Endothelial cell of umbilical vein (primary cell): Measurements from ENCODE around the gene MFAP2. TPM values are rescaled to one million over a fixed set of nuclear protein-coding genes. Genes with fewer than 3 reads are reported as not detected.

Source experiments
- BruUV-seq: library from RNA; stranded (reverse); fragments of 400-500 nt; replicated peaks from 2 replicates; lab custom pipeline; 2021; lab: Mats Ljungman, UMichigan
- CTCF ChIA-PET: fragments of 300-600, 350-600 bp; sonication (Branson Sonifier 250); formaldehyde crosslinking; loops from one replicate; lab custom pipeline; 2021; ENCODE audit warnings: antibody characterized with exemption, inconsistent platforms; lab: Charles Lee
- POLR2A ChIA-PET: fragments of 300-600, 350-600 bp; sonication (Branson Sonifier 250); formaldehyde crosslinking; loops from one replicate; lab custom pipeline; 2021; ENCODE audit warnings: antibody characterized with exemption, inconsistent platforms; lab: Charles Lee
- DNase-seq: peaks from one replicate; pipeline ENCODE4 v3.0.0-alpha.2; 2011; ENCODE audit warnings: low read depth, low spot score
- FAIRE-seq: peaks from 2 replicates; lab custom pipeline; 2011; peaks lifted over from hg19 to GRCh38; lab: Jason Lieb, UNC
- H2AFZ ChIP-seq: 2 replicates; pipeline ENCODE4 v1.6.0; 2012; ENCODE audit warnings: low read depth, low read length, control low read depth, inconsistent platforms
- H3K27ac ChIP-seq: 2 replicates; pipeline ENCODE4 v1.5.1; 2011; ENCODE audit warnings: low read depth, mild to moderate bottlenecking, control low read depth, low read length, moderate library complexity; ENCODE audit not compliant: insufficient read depth
- H3K27me3 ChIP-seq, 2 experiments: 2 replicates each; pipeline versions ENCODE4 v1.6.0 to v1.6.1; 2011; ENCODE audit warnings: low read length in 2 of 2, mixed read lengths in 1 of 2; ENCODE audit not compliant: control insufficient read depth in 2 of 2, insufficient read depth in 2 of 2
- H3K36me3 ChIP-seq, 2 experiments: 2 replicates in 1 of 2; 3 replicates in 1 of 2; pipeline ENCODE4 v1.5.1; 2011; ENCODE audit warnings: low read length in 2 of 2, mild to moderate bottlenecking in 1 of 2, moderate library complexity in 1 of 2; ENCODE audit not compliant: control insufficient read depth in 2 of 2, insufficient read depth in 2 of 2; ENCODE audit errors: extremely low read depth in 1 of 2
- H3K4me1 ChIP-seq: 3 replicates; pipeline ENCODE4 v1.5.1; 2011; ENCODE audit warnings: mild to moderate bottlenecking, low read length; ENCODE audit not compliant: control insufficient read depth, insufficient read depth; ENCODE audit errors: extremely low read depth
- H3K4me2 ChIP-seq: 2 replicates; pipeline ENCODE4 v1.6.1; 2011; ENCODE audit warnings: low read length, control low read depth, mixed read lengths; ENCODE audit not compliant: insufficient read depth
- H3K4me3 ChIP-seq, 3 experiments: fragments of 200-600 bp in 1 of 3; sonication (generic), shearing (Covaris generic) in 1 of 3; replicated peaks in 1 of 3; 2 replicates each; pipeline ENCODE4 v1.5.1; 2011 to 2016; ENCODE audit warnings: control low read depth in 3 of 3, low read length in 3 of 3, mild to moderate bottlenecking in 2 of 3, inconsistent platforms in 1 of 3, low read depth in 1 of 3, moderate library complexity in 1 of 3; ENCODE audit not compliant: insufficient read depth in 1 of 3
- H3K79me2 ChIP-seq: 2 replicates; pipeline ENCODE4 v1.6.0; 2012; ENCODE audit warnings: low read length, inconsistent platforms; ENCODE audit not compliant: control insufficient read depth, insufficient read depth
- H3K9ac ChIP-seq: replicated peaks from 2 replicates; pipeline ENCODE3; 2011; ENCODE audit warnings: low read length, control low read depth; ENCODE audit not compliant: insufficient read depth; ENCODE audit errors: extremely low read depth
- H3K9me1 ChIP-seq: replicated peaks from 3 replicates; pipeline ENCODE4 v1.6.0; 2011; ENCODE audit warnings: mild to moderate bottlenecking, low read length; ENCODE audit not compliant: control insufficient read depth, insufficient read depth; ENCODE audit errors: extremely low read depth
- H3K9me3 ChIP-seq: replicated peaks from 2 replicates; pipeline ENCODE4 v1.5.1; 2012; ENCODE audit warnings: low read length, inconsistent platforms; ENCODE audit not compliant: control insufficient read depth, insufficient read depth
- H4K20me1 ChIP-seq: replicated peaks from 2 replicates; pipeline ENCODE3; 2011; ENCODE audit warnings: mild to moderate bottlenecking, low read length; ENCODE audit not compliant: control insufficient read depth, insufficient read depth; ENCODE audit errors: extremely low read depth
- CTCF ChIP-seq, 2 donors: IDR thresholded peaks; 1 replicate in 1 of 2; 2 replicates in 1 of 2; pipeline ENCODE4 v1.5.1; 2011; ENCODE audit warnings: low read length in 2 of 2, mild to moderate bottlenecking in 2 of 2, moderate library complexity in 2 of 2, control low read depth in 1 of 2, inconsistent platforms in 1 of 2, low read depth in 1 of 2; ENCODE audit not compliant: insufficient read depth in 1 of 2; ENCODE audit errors: extremely low read depth in 1 of 2
- EZH2 ChIP-seq: IDR thresholded peaks from 2 replicates; pipeline ENCODE4 v1.6.1; 2012; ENCODE audit warnings: borderline replicate concordance, low read depth, mild to moderate bottlenecking, moderate library complexity, low read length, inconsistent platforms; ENCODE audit not compliant: severe bottlenecking
- FOS ChIP-seq: IDR thresholded peaks from 2 replicates; pipeline ENCODE4 v1.6.1; 2011; ENCODE audit warnings: mild to moderate bottlenecking, low read length, moderate library complexity, borderline replicate concordance; ENCODE audit not compliant: insufficient read depth
- GATA2 ChIP-seq: IDR thresholded peaks from 2 replicates; pipeline ENCODE4 v1.7.0; 2011; ENCODE audit warnings: low read depth, mild to moderate bottlenecking, moderate library complexity, mixed read lengths, low read length; ENCODE audit not compliant: insufficient read length, insufficient read depth
- JUN ChIP-seq: IDR thresholded peaks from 2 replicates; pipeline ENCODE4 v1.6.1; 2011; ENCODE audit warnings: borderline replicate concordance, low read depth; ENCODE audit not compliant: insufficient read length, insufficient read depth
- MAX ChIP-seq: IDR thresholded peaks from 2 replicates; pipeline ENCODE4 v1.6.1; 2011; ENCODE audit not compliant: insufficient read depth, insufficient read length
- MYC ChIP-seq: IDR thresholded peaks from one replicate; pipeline ENCODE4 v1.6.1; 2011; ENCODE audit warnings: mild to moderate bottlenecking, low read depth, low read length
- POLR2A ChIP-seq: IDR thresholded peaks from 2 replicates; pipeline ENCODE4 v1.6.1; 2012; ENCODE audit warnings: low read depth, mild to moderate bottlenecking, control low read depth, low read length
- POLR2AphosphoS5 ChIP-seq: IDR thresholded peaks from 2 replicates; pipeline ENCODE4 v1.6.1; 2012; ENCODE audit warnings: low read depth, mild to moderate bottlenecking, control low read depth, low read length, moderate library complexity; ENCODE audit not compliant: insufficient read depth
- dilution Hi-C: fragments of 300-500 bp; cut with MboI; formaldehyde crosslinking; loops from one replicate; pipeline ENCODE4 v1.15.0; 2019; ENCODE audit warnings: low sequenced_read_pairs; ENCODE audit not compliant: extremely low pct_ligation_motif_present
- intact Hi-C: fragments of 100-400 bp; cut with micrococcal nuclease; formaldehyde crosslinking; loops from one replicate; pipeline ENCODE4 v1.10.0; 2022
- polyA plus RNA-seq, 4 experiments: library from polyadenylated mRNA; depleted of rRNA in 3 of 4; stranded (reverse) in 3 of 4; unstranded in 1 of 4; fragments of >200 nt; gene quantifications; 2 replicates each; pipeline versions ENCODE4 v1.2.1 to v1.2.3, GENCODE V29; 2011 to 2012; ENCODE audit warnings: missing spikeins in 1 of 4
- total RNA-seq: library from RNA; stranded (reverse); gene quantifications from 2 replicates; pipeline ENCODE4 v1.2.3, GENCODE V29; 2021

The MFAP2 gene
- total and polyA plus RNA-seq, 2 donors (not counting 3 experiments of a cell fraction or from before 2014, with no cell fraction given): 37.9 to 138 TPM

GRCh38 chr1:17011439-17012307, 31.3 kb upstream of the MFAP2 start, which contains the start of gene ATP13A2:
ATP13A2 (minus strand) TSS chr1:17011928; CDS start chr1:17011738, 190 bp downstream.
- Histone ChIP-seq H3K9ac (peak within 1 kb of the TSS; percentile 26), H3K4me1 (peaks cover 24% of the 10 kb centered on the region), H3K9me3 (no peaks in the 10 kb centered on the region), H3K79me2 (no peaks in the 10 kb centered on the region), H3K27me3 (no peaks in the 10 kb centered on the region), H3K36me3 (no peaks in the 10 kb centered on the region), H3K4me2 (peak within 1 kb of the TSS; percentile 66), H3K9me1 (no peaks in the 10 kb centered on the region), H2AFZ (peak within 1 kb of the TSS; percentile 94), H3K27ac (no peak within 1 kb of the TSS), H3K4me3 (peak within 1 kb of the TSS; percentile 20 to 62 (median 59)), H4K20me1 (no peaks in the 10 kb centered on the region)
- CTCF ChIA-PET: no interaction called here
- BruUV-seq: no TSS peak
- peak; percentile 72 for FAIRE-seq
- POLR2A ChIA-PET: no interaction called here
- dilution Hi-C loops: no loop called here
- intact Hi-C loops: loop anchor here (1.0 to 2.0 kb wide), 3 partner anchors 27 to 61 kb away; no protein-coding TSS in a partner anchor
- DNase-seq: peak; percentile 75
- no peak for TF ChIP-seq MYC
- TF ChIP-seq JUN: no peak
- peak; percentile 64 for TF ChIP-seq POLR2AphosphoS5

- no TSS peak for BruUV-seq
- Histone ChIP-seq H3K27ac (no peak overlapping the region), H3K27me3 (no peaks in the 10 kb centered on the region), H3K9me3 (no peaks in the 10 kb centered on the region), H3K4me1 (peaks cover 20% of the 10 kb centered on the region), H3K79me2 (no peaks in the 10 kb centered on the region), H3K9ac (peak overlapping the region; percentile 26), H3K4me2 (peak overlapping the region; percentile 18), H3K36me3 (no peaks in the 10 kb centered on the region), H4K20me1 (no peaks in the 10 kb centered on the region), H3K4me3 (peak overlapping the region; percentile 20 to 62 (median 59)), H2AFZ (peak overlapping the region; percentile 74), H3K9me1 (no peaks in the 10 kb centered on the region)
- TF ChIP-seq POLR2A (no peak), MAX (no peak), FOS (no peak), GATA2 (no peak), EZH2 (no peak), JUN (no peak), POLR2AphosphoS5 (no peak), MYC (no peak), CTCF (IDR thresholded peaks at IDR 0.05; ENCODE audit: extremely low read depth in 1 of 2, insufficient read depth in 1 of 2, low read depth in 1 of 2, low read length in 2 of 2) (no peak)
- dilution Hi-C loops (no loop called here), intact Hi-C loops (loop anchor here (1.0 to 2.0 kb wide), 3 partner anchors 26 to 60 kb away; no protein-coding TSS in a partner anchor)
- DNase-seq: no peak
- FAIRE-seq: no peak
- ChIA-PET POLR2A (no interaction called here), CTCF (interaction anchor here (0.9 to 1.9 kb wide), 5 partner anchors 10 to 59 kb away, joined by 3 to 12 read pairs (median 7); no protein-coding TSS in a partner anchor)
Measured at GRCh38 chr1:17011092-17011438, 30.6 kb upstream of the MFAP2 start.
